Lower leg skin (tissue), 4 donors: ENCODE data around the gene ICOS. TPM values are rescaled to one million over a fixed set of nuclear protein-coding genes. Genes with fewer than 3 reads are reported as not detected.

ENCODE experiments used
- DNase-seq, 2 donors: peaks; one replicate each; pipeline ENCODE4 v3.0.0-alpha.2; 2019; ENCODE audit warnings: low spot score in 2 of 2
- H3K4me3 ChIP-seq: fragments of 200-600 bp; sonication (generic); 2 replicates; pipeline ENCODE4 v1.5.1; 2017; ENCODE audit warnings: mild to moderate bottlenecking, low read depth; ENCODE audit not compliant: poor library complexity, severe bottlenecking
- POLR2A ChIP-seq, 2 donors: fragments of 450-650 bp; IDR thresholded peaks; one replicate each; pipeline ENCODE4 v1.6.1; 2016 to 2017; ENCODE audit warnings: antibody characterized with exemption in 2 of 2, mild to moderate bottlenecking in 1 of 2, moderate library complexity in 1 of 2
- WGBS, 2 donors: methylation state at CpG; one replicate each; pipeline ENCODE4 v1.1.5; 2018; 5-methylcytosine and 5-hydroxymethylcytosine counted together
- intact Hi-C: fragments of 100-400 bp; cut with DNase I; formaldehyde crosslinking; loops from one replicate; pipeline ENCODE4 v1.15.0; 2023; ENCODE audit warnings: low total_unique reads
- total RNA-seq, 4 donors: library from RNA; depleted of rRNA; stranded (reverse); fragments of >200 nt; gene quantifications; one replicate each; pipeline ENCODE4 v1.1.0, GENCODE V29; 2016
- TF ChIP-seq, protein P1 (sequence below), 3 donors: fragments of 450-650 bp; IDR thresholded peaks; one replicate each; pipeline ENCODE4 v1.5.1; 2016; ENCODE audit warnings: antibody characterized with exemption in 3 of 3, mild to moderate bottlenecking in 3 of 3, moderate library complexity in 2 of 3

ICOS gene
- under 1 TPM in 1 of 4 donors, not detected in 3; 0.25 TPM for total RNA-seq

- intact Hi-C loops: no loop called here
- 72 to 80% methylated on average over 5 of the region's 5 CpGs for WGBS, 2 donors
- H3K4me3 ChIP-seq: no peak within 1 kb of the TSS
- TF ChIP-seq, protein P1, sequence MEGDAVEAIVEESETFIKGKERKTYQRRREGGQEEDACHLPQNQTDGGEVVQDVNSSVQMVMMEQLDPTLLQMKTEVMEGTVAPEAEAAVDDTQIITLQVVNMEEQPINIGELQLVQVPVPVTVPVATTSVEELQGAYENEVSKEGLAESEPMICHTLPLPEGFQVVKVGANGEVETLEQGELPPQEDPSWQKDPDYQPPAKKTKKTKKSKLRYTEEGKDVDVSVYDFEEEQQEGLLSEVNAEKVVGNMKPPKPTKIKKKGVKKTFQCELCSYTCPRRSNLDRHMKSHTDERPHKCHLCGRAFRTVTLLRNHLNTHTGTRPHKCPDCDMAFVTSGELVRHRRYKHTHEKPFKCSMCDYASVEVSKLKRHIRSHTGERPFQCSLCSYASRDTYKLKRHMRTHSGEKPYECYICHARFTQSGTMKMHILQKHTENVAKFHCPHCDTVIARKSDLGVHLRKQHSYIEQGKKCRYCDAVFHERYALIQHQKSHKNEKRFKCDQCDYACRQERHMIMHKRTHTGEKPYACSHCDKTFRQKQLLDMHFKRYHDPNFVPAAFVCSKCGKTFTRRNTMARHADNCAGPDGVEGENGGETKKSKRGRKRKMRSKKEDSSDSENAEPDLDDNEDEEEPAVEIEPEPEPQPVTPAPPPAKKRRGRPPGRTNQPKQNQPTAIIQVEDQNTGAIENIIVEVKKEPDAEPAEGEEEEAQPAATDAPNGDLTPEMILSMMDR (IDR thresholded peaks at IDR 0.05): no peak
- no peak for TF ChIP-seq POLR2A (IDR thresholded peaks at IDR 0.05)
- DNase-seq: no peak
These were observed at the start of gene ICOS for GRCh38 chr2:203936535-203936934. Gene ICOS (plus strand): TSS chr2:203936763. CDS start chr2:203936815, 52 bp downstream.

DNA sequence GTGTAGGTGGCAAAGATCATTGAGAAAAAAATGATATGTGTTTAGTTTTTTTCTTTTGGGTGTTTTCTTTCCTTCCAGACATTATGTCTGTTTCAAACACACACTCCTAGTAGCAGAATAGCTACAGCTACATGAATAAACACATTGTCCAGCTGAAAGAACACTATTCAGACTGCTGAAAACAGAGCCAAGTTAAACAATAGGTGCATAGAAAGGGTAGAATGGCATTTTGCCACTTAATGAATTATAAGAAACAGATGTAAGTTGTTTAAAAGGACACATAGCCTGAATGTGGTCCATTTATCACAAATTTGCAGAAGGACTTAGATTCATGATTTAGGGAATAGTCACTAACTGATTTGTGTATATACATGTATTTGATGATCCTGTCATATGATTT is 48.9 kb upstream of the ICOS start:
- TF ChIP-seq, protein P1 (IDR thresholded peaks at IDR 0.05): no peak
- TF ChIP-seq POLR2A (IDR thresholded peaks at IDR 0.05): no peak
- intact Hi-C loops: no loop called here
- H3K4me3 ChIP-seq: no peak overlapping the region
- no peak for DNase-seq

DNA sequence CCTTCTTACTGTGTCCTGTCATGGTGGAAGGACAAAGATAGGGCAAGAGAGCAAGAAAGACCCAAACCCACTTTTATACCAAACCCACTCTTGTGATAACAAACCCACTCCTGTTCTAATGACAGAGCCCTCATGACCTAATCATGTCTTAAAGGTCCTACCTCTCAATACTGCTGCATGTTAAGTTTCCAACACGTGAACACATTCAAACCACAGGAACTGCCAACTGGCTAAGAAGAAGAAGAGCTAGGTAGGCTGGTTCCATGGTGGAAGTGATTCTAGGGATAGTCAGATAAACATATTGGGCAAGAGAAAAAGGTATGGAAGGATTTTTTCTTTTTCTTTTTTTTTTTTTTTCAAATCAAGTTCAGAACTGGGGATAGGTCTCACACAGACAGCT is 47.0 kb upstream of the ICOS start:
- no peak overlapping the region for H3K4me3 ChIP-seq
- intact Hi-C loops: no loop called here
- no peak for DNase-seq
- no peak for TF ChIP-seq POLR2A (IDR thresholded peaks at IDR 0.05)
- TF ChIP-seq, protein P1 (IDR thresholded peaks at IDR 0.05): no peak
- WGBS, 2 donors: 86 to 95% methylated on average over 1 of the region's 1 CpG

DNA sequence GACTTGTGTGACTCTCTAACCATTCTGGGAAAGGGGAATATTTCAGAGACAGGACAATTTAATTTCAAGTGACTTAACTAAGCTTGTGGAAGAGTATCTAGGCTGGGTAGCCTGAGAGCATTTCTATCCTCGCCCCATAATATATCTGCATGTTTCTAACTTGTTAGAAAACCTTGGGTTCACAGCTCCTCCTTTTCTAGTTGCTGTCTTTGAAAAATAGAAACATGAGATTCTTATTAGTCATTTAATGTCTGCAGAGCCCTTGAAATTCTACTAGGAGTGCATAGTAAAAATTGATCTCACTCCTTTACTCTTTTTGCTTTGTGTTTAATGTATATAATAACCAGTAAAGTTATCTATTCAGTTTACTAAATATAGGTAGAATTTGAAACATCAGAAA is 46.6 kb upstream of the ICOS start:
- DNase-seq: no peak
- TF ChIP-seq, protein P1 (IDR thresholded peaks at IDR 0.05): no peak
- no peak for TF ChIP-seq POLR2A (IDR thresholded peaks at IDR 0.05)
- WGBS, 2 donors: 87 to 88% methylated on average over 1 of the region's 1 CpG
- intact Hi-C loops: no loop called here
- H3K4me3 ChIP-seq: no peak overlapping the region

- intact Hi-C loops: no loop called here
- no peak overlapping the region for H3K4me3 ChIP-seq
- 92 to 96% methylated on average over 1 of the region's 1 CpG for WGBS, 2 donors
- DNase-seq: no peak
- no peak for TF ChIP-seq POLR2A (IDR thresholded peaks at IDR 0.05)
- TF ChIP-seq, protein P1 (IDR thresholded peaks at IDR 0.05): no peak
These were observed 45.8 kb upstream of the ICOS start for GRCh38 chr2:203890733-203891132.

GRCh38 chr2:203891474-203891873 is 45.1 kb upstream of the ICOS start:
- TF ChIP-seq, protein P1 (IDR thresholded peaks at IDR 0.05): no peak
- TF ChIP-seq POLR2A (IDR thresholded peaks at IDR 0.05): no peak
- intact Hi-C loops: no loop called here
- H3K4me3 ChIP-seq: no peak overlapping the region
- no peak for DNase-seq
- 78 to 91% methylated on average over 2 of the region's 2 CpGs for WGBS, 2 donors
